PC-9 (cell line): Measurements from ENCODE around the gene CCDC136.

Experiments used
- EZH2 ChIP-seq: fragments of 200-600 bp; sonication (generic); IDR thresholded peaks from 2 replicates; pipeline ENCODE4 v1.8.0; 2017; ENCODE audit warnings: antibody characterized with exemption, low read depth
- TF ChIP-seq, protein P1 (sequence below): fragments of 200-600 bp; sonication (generic); conservative IDR thresholded peaks from 2 replicates; pipeline ENCODE4 v1.6.1; 2017; ENCODE audit warnings: mixed run types, antibody characterized with exemption, mild to moderate bottlenecking, moderate library complexity

DNA sequence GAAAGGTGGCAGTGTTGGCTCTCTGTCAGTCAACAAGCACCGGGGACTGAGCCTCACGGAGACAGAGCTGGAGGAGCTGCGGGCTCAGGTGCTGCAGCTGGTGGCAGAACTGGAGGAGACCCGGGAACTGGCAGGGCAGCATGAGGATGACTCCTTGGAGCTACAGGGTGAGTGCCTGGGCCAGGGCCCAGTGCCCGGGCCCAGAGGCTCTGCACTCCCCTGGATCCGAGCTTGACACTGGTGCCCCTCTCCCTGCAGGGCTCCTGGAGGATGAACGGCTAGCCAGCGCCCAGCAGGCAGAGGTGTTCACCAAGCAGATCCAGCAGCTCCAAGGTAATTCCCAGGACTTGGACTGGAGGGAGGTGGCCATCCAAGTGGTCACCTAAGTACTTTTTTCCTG, 2.7 kb downstream of the CCDC136 start:
- no peak for TF ChIP-seq EZH2
- TF ChIP-seq, protein P1, sequence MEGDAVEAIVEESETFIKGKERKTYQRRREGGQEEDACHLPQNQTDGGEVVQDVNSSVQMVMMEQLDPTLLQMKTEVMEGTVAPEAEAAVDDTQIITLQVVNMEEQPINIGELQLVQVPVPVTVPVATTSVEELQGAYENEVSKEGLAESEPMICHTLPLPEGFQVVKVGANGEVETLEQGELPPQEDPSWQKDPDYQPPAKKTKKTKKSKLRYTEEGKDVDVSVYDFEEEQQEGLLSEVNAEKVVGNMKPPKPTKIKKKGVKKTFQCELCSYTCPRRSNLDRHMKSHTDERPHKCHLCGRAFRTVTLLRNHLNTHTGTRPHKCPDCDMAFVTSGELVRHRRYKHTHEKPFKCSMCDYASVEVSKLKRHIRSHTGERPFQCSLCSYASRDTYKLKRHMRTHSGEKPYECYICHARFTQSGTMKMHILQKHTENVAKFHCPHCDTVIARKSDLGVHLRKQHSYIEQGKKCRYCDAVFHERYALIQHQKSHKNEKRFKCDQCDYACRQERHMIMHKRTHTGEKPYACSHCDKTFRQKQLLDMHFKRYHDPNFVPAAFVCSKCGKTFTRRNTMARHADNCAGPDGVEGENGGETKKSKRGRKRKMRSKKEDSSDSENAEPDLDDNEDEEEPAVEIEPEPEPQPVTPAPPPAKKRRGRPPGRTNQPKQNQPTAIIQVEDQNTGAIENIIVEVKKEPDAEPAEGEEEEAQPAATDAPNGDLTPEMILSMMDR, result no peak
